NCI-H1417 (cell line): ENCODE measurements around the gene TOLLIP.

Experiments
- DNase-seq, 3 experiments: peaks; one replicate each; lab custom pipeline; 2025; lab: John Stamatoyannopoulos, UW

Gene TOLLIP

DNA sequence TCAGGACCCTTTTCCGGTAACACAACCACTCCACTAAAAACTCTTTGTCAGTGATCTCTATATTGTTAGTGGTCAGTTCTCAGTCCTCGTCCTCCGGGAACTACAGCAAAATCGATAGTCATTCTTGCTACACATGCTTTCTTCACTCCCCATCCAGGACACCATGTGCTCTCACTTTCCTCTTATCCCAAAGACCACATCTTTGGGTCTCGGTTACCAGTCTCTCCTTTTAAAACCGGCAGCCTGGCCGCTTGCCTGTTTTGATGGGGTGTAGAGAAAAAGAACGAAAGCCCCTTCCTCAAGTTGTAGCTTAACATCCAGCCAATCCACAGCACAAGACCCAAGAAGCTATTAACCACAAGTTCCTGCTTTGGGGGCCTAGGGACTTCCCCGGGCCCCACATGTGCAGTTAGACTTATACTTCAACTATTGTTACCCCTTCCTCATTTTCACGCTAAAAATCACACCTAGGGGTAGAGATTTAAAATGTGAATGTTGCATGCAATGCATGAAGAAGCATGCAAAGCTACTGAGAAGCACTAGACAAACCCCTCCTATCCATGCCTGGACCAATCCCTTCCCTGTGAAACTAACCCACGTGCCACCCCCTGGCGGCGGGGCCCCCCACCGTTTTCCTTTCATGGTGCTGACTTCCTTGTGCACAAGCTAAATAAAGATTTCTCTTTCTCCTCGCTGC lies 1.5 kb upstream of the TOLLIP start:
- no peak for DNase-seq

DNA sequence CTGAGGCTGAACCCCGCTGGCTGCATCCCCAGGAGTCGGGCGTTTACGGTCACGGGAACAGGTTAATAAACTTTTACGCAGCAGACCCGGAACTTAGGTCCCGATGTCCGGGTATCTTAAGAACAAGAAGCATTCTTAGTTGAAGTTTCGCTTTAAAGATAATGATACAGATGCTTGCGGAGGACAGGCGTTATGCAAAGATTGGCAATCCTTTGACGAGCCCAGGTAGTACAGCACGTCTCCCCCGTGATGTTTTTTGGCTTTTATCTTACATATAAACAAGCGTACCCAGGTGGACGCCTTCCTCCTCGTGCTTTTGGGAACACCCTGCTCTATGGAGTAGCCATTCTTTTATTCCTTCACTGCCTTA lies 871 bp upstream of the TOLLIP start:
- DNase-seq = no peak

DNA sequence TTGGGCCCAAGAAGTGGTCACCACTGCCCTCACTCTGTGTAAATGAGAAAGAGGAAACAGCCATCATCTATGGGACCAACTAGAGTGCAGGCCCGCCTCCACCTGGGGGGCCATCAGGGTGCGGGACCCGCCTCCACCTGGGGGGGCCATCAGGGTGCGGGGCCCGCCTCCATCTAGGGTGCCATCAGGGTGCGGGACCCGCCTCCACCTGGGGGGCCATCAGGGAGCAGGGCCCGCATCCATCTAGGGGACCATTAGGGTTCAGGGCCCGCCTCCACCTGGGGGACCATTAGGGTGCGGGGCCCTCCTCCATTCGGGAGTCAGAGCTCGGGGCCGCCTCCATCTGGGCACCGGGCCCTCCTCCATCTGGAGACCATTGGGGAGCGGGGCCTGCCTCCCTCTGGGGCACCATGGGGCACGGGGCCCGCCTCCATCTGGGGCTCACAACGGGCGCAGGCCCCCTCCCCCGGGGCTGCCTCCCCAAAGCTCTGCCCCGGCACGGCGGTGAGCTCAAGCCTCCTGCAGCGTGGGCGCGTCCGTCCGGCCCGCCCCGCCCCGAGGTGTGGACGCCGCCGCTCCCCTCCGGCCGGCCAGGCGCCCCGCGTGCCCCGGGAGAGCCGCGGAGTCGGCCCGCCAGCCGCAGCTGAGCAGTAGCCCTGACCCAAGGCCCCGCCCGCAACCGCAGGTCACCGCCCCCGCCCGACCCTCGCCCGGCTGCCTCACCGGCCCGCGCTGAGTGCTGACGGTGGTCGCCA lies 512 bp downstream of the TOLLIP start:
- no peak for DNase-seq

DNA sequence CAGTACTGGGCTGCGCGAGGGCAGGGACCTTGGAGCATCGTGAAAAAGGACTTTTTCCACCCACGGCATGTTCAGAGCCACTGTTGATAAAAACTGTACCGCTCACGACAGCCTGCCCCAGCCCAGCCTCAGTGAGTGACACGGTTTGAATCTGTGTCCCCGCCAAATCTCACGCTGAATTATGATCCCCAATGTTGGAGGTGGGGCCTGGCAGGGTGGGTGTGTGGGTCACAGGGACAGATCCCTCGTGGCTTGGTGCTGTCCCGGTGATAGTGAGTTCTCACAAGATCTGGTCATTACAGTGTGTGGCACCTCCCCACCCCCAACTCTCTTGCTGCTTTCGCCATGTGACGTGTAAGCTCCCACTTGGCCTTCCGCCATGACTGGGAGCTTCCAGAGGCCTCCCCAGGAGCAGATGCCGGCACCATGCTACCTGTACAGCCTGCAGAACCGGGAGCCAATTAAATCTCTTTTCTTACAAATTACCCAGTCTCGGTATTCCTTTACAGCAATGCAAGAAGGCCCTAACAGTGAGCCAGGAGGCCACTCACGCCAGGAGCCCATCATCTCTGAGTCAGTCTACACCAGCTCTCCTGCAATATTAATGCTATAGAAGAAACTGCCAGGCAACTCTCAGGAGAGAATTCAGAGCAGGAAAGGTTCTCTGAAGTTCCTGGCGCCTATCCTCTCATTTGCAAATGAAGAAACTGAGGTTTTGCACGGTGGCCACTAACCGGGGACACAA lies 1.3 kb downstream of the TOLLIP start:
- no peak for DNase-seq

DNA sequence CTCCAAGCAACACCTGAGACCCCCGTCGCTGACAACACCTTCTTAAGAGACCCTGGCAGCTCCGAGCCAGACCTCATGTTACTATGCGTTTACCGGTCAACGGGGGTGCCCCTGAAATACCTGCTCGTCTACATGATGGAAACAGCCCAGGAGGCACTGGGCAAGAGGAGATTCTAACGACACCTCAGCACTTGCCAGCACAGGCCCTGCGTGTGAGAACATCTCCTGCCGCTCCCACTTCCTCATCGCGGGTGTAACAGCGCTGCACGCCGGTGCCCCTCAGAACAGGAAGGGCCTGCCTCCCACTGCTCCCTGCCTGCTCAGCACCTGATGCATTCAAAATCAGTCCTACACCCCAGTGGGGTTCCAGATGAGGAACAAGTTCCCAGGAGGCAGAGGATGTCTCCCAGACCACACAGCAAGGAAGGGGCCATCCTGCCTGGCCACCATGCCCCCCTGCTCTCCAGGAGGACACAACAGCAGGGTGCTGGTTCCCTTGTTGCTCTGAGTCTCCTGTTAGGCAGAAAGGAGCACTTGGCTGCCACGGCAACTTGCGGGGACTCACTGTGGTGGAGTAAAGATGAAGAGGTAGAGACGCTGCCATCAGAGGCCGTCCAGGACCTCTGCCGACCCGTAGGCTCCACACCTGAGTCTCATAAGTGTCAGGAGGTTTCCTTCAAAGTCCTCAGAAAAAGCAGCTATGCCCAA lies 2.1 kb downstream of the TOLLIP start:
- no peak for DNase-seq

DNA sequence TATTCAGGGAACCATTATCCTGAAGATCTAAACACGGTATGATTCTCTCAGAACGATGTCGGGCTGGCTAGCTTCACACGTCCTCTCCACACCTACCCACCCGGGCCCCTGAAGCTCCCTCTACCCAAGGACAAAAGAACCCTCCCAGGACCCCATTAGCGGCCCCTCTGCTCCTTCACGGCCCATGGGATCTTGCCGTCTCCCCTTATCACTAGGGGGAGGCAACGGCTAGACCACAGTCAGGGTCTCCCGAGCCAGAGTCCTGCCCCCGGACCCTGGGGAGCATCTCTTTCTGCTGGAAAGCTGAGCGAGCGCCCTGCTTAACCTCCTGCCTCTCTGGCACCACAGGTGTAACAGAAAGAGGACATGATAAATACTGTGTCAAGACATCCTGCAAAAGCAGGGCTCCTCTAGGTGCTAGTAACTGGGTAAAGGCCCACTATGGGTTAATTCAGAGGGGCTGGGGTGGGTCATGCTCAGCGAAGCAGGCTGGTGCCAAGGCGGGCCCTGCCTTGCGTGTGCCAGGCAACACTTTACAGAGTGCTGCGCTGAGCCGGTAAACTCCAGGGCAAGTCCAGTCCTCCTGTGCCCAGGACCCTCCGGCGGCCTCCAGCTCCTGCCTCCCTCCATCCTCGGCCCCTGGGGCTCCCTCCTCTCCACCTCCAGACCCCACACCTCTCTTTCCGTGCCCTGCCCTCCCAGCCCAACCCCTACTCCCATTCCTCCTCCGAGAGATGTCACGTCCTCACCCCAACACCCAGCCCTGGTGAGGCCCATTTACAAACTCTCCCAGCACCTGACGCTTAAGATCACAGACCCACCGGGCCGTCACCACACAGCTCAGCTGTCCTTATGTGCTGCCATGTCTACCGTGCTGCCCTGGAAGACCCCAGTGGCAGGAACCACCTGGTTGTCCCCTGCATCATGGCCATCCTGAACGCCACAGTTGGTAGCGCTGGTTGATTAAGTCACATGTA lies 3.0 kb downstream of the TOLLIP start:
- no peak for DNase-seq

DNA sequence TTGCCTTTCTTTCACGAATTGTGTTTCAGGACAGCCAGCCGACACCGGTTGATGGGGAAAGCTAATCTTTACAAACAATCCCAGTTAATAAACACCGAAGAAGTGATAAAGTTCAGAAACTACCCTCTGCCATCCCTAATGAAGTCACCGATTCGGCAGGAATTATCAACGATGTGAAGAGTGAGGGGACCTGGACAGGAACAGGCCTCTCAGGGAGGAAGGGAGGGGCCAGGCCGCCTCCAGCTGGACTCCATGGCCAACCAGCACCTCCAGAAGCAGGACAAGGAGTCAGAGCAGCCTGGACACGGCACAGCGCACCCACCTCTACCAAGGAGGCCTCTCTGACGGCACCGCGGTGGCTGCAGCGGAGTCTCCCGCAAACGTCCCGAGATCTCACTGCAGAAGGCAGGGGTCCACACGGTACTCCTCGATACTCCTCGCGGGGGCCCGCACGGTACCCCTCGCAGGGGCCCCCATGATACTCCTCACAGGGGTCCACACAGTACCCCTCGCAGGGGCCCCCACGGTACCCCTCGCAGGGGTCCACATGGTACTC lies 3.9 kb downstream of the TOLLIP start:
- DNase-seq = no peak

DNA sequence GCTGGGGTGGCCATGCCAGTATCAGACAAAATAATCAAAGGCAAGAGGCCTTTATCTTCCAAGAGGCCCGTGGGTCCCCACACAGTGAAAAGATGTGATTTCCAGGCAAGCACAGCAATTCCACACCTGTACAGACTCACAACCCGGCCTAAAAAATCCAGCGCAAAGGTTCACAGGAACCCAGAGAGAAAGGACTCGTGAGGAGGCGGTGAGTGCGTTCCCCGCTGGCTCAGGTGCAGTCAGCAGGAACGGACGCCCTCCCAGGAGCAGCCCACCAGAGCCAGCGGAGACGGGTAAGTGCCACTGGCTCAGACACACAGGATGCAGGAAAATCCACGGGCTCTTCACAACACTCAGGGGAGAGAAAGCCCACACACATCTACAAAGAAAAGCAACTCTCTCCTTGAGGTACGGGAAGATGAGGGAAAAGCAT lies 4.4 kb downstream of the TOLLIP start:
- DNase-seq = no peak

DNA sequence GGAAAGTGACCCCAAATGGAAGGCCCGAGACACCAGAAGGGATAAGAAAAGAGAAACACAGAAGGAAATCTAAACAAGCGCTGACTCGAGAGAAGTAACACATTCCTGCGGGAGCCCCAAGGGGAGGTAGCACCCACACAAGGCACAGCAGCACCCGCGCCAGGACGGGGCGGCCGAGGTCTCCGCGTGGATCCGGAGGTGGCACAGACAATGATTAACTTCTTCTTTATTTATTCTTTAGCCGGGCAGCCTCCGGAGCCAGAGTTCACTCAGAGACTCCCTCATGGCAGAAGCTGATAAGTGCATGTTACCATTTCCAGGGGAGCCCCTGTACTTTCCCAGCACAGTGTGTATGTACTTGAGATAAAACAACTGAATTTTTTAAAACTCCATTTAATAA lies 5.1 kb downstream of the TOLLIP start:
- no peak for DNase-seq

DNA sequence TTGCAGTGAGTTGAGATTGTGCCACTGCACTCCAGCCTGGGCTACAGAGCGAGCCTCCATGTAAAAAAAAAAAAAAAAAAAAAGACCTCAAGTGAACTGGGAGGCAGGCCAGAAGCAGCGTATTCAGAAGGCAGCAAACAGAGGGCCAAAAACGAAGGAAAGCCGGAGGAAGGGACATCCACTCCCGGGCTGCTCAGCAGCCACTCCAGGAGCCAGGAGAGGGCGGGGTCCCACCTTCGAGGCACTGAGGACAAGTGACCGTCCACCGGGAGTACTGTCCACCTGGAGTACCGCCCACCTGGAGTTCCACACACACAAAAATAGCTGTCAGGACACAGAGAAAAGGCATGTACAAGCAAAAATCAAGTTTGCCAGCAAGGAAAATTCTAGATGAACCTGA lies 5.5 kb downstream of the TOLLIP start:
- no peak for DNase-seq

DNA sequence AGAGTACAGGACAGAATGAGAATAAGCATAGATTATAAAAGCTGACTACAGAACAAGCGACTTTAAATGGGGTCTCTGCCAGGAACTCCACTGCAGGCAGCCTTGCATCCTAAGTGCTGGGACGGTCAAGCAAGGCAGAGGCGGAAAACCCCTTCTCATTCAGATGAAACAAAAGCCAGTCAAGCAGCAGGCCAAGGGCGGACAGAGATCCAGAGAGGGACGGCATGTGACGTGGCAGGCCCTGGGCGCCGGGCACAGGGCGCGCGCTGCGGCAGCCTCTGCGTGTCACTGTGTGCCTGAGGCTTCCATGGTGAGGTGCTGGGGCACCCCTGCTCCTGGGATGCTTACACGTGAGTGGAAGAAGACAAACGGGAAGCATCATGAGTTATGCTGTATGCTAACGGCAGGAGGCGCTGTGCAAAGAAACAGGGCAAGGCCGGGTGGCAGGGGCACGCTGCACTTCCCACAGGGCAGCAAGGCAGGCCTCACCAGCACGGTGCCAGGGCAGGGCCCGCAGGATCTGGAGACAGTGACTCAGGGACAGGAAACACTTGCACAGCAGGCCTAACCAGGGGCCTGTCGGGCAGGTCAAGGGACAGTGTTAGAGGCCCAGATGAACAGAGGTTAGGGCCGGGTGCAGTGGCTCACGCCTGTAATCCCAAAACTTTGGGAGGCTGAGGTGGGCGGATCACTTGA lies 6.2 kb downstream of the TOLLIP start:
- DNase-seq = no peak

DNA sequence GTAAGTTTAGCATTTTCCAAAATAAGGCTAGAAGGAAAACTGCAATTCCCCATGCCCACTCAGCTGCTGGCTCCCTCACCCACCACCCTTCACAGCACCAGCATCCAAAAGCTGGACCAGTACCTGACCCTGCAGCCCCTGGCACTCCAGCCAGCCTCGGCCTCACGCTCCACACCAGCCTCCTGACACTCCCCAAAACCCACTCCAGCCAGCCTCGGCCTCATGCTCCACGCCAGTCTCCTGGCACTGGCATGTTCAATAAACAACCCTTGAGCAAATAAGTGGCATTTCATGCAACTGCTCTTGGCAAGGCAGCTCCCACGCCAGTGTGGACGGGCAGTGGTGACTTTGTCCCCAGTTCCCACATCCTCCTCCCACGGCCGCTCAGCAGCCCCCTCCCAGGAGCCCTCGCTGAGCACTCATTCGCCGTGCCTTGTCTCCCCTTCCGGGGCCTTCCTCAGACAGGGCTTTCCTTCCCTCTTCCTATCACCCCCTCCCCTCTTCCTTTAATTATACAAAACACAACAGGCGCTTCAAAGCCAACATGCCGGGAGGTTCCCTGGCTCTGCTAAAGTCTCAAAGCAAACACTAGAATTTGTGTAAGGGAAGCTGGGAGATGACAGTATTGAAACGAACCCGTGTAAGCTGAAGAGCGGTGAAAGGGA lies 6.8 kb downstream of the TOLLIP start:
- peak in 1 of 3 experiments; percentile 31 for DNase-seq

DNA sequence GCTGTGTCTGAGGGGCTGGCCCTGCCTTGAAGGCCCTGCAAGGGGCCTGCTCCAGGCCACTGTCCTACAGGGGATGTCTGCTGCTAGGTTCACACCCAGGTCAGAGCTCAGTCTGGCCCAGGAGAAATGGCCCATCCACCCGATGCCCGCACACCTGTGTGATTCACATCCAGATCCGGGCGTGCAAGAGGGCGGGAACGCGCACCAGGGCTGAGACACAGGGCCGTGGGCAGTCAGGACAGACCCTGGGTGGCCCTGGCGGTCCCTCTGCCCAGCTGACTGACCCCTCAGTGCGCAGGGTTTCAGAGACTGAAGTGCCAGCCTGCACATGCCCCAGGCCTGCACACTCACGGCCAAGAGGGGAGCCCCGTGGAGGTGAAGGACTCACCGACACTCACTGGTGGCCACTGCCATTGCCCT lies 7.4 kb downstream of the TOLLIP start:
- no peak for DNase-seq

DNA sequence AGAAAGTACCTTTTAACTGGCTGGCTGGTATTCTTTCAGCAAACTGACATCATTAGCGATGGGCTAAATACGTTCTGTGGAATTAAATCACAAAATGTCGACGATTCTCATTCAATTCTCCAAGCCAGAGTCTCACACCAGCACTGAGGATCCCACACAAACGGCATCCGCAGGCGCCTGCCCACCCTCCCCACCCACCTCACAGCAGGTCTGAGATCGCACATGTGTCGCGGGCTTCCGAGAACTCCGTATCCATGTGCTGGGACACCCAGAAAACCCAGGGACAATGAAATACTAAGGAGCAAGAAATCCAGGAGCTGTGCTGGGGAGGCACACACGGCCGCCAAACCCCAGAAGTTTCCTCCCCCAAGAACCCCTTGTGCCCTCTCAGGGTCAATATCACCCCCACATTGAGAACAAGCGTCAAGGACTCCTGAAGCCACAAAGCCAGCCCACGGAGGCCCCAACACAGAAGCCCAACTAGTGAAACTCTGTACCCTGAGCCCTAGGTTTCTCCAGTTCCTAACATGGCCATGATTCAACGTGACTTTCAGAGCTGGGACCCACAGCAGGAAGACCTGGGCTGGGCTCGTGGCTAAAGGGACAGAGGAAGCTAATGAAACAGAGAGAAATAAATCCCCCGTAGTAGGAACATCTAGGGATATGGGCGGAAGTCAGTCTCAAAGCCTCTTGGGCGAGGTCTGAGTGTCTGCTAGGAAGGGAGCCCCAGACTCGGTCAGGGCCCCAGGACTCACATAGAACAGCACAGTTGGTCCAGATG lies 8.0 kb downstream of the TOLLIP start:
- no peak for DNase-seq

DNA sequence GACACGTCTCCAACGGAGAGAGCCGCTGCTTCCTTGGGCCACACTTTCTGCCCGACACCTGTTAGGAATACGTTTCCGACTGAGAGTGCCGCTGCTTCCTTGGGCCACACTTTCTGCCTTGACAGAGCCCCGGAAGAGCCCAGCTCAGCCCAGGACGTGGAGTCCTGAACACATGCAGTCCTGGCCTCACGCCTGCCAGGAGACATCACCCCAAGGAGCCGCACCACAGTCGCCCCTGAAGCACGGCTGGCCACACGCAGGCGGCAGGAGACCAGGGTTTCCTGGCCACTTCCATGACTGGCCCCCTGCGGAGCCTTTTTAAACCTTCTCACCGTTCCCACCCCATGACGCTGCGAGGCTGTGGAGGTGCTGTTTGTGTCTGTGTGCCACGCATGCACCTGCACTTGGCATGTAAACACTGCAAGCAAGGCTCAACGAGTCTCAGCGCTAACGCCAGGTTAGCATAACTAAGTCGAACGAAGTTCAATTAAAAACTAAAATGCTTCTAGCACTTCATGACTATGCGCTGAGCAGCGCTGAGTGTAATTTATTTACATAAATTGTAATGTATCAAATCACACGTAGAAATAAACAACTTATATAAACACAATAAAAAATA lies 8.8 kb downstream of the TOLLIP start:
- DNase-seq = peak in 2 of 3 experiments; percentile 74 to 86

DNA sequence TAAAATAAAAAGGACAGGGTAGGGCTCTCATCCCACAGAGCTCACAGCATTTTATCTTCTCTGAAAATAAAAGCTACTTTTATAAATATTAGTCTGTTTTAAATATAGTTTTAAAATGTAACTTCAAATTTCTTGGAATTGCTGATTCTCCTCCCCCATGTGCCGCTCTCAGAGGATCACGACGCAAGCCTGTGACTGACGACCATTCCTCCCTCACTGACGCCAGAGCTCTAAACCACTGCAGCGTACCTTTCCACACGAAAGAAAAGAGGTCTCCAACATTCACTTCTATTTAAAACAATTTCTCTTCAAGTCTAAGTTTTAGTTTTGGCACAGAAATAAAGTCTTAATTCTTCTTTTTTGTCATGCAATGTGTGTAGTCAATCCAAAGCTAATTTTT lies 9.3 kb downstream of the TOLLIP start:
- no peak for DNase-seq

DNA sequence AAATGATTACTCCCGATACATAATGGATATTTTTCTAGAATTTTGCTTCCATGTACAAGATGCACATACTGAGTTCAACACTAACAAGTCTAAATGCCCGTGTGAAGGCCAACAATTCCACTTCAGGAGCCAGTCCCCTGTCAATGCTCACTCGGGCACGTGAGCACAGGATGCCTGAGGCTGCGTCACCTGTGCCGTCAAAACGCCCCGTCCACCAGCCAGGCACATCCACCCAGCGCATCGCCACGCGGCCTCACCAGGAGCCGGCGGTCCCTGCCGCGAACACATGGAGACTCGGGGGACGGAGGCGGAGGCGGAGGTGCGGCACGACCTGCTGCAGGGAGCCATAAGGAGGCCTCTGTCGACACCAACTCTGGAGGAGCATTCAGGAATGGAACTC lies 9.8 kb downstream of the TOLLIP start:
- no peak for DNase-seq
